ENCODE data around the gene PCDHGB5.
"Not testable (repeated sequence)": the region's sequence is repeated elsewhere in the genome, so short reads cannot be mapped to it uniquely, and the experiment has no call there.

The PCDHGB5 gene

GRCh38 chr5:141430332-141431113 lies 32.8 kb downstream of the PCDHGB5 start, which contains the start of gene PCDHGA12:
Gene PCDHGA12, plus strand, starts transcription at chr5:141430507. Its CDS starts 253 bp downstream, at chr5:141430760.
- Histone ChIP-seq H3K27ac (replicated peaks) (no peak within 1 kb of the TSS), H3K27me3 (ENCODE audit: insufficient read depth, poor library complexity, severe bottlenecking) (no peaks in the 10 kb centered on the region), H3K4me3 (replicated peaks; ENCODE audit: insufficient read depth, low read length) (no peak within 1 kb of the TSS)
- TF ChIP-seq CTCF (IDR thresholded peaks at IDR 0.05; ENCODE audit: insufficient read depth, low read length), result no peak
- TF ChIP-seq POLR2AphosphoS5 (IDR thresholded peaks at IDR 0.05; ENCODE audit: low read depth), result no peak
- TF ChIP-seq REST (IDR thresholded peaks at IDR 0.05; ENCODE audit: insufficient replicate concordance, low read depth), result no peak
- no peak for TF ChIP-seq GABPA (IDR thresholded peaks at IDR 0.05; ENCODE audit: low read depth)
- TF ChIP-seq SPI1 (IDR thresholded peaks at IDR 0.05; ENCODE audit: borderline replicate concordance, low read depth), result no peak
- DNase-seq (ENCODE audit: low read depth in 1 of 2, low spot score in 1 of 2), result peak in 1 of 2 experiments; percentile 46

GRCh38 chr5:141431286-141431685 lies 33.5 kb downstream of the PCDHGB5 start:
- H3K4me3 ChIP-seq (replicated peaks; ENCODE audit: insufficient read depth, low read length), result no peak overlapping the region
- TF ChIP-seq CTCF (IDR thresholded peaks at IDR 0.05; ENCODE audit: insufficient read depth, low read length) (no peak), REST (IDR thresholded peaks at IDR 0.05; ENCODE audit: insufficient replicate concordance, low read depth) (no peak), GABPA (IDR thresholded peaks at IDR 0.05; ENCODE audit: low read depth) (no peak), POLR2AphosphoS5 (IDR thresholded peaks at IDR 0.05; ENCODE audit: low read depth) (no peak)
- no peaks in the 10 kb centered on the region for H3K27me3 ChIP-seq (ENCODE audit: insufficient read depth, poor library complexity, severe bottlenecking)
- no peak overlapping the region for H3K27ac ChIP-seq (replicated peaks)
- DNase-seq (ENCODE audit: low read depth in 1 of 2, low spot score in 1 of 2), result no peak

- not testable (repeated sequence) for DNase-seq (ENCODE audit: low read depth in 1 of 2, low spot score in 1 of 2); H3K4me3 ChIP-seq (replicated peaks; ENCODE audit: insufficient read depth, low read length); H3K27me3 ChIP-seq (ENCODE audit: insufficient read depth, poor library complexity, severe bottlenecking); H3K27ac ChIP-seq (replicated peaks)
Measured at GRCh38 chr5:141432308-141432707, 34.6 kb downstream of the PCDHGB5 start.

GRCh38 chr5:141432726-141433125 lies 35.0 kb downstream of the PCDHGB5 start:
- DNase-seq (ENCODE audit: low read depth in 1 of 2, low spot score in 1 of 2); H3K27ac ChIP-seq (replicated peaks); H3K4me3 ChIP-seq (replicated peaks; ENCODE audit: insufficient read depth, low read length); H3K27me3 ChIP-seq (ENCODE audit: insufficient read depth, poor library complexity, severe bottlenecking): not testable (repeated sequence)

- no peak overlapping the region for H3K27ac ChIP-seq (replicated peaks)
Measured at GRCh38 chr5:141434006-141434405, 36.3 kb downstream of the PCDHGB5 start.

More at GRCh38 chr5:141434006-141434405, 36.3 kb downstream of the PCDHGB5 start:
- TF ChIP-seq GABPA (IDR thresholded peaks at IDR 0.05; ENCODE audit: low read depth) (no peak), POLR2AphosphoS5 (IDR thresholded peaks at IDR 0.05; ENCODE audit: low read depth) (no peak), CTCF (IDR thresholded peaks at IDR 0.05; ENCODE audit: insufficient read depth, low read length) (no peak), SPI1 (IDR thresholded peaks at IDR 0.05; ENCODE audit: borderline replicate concordance, low read depth) (no peak), REST (IDR thresholded peaks at IDR 0.05; ENCODE audit: insufficient replicate concordance, low read depth) (no peak)
- Histone ChIP-seq H3K4me3 (replicated peaks; ENCODE audit: insufficient read depth, low read length) (no peak overlapping the region), H3K27me3 (ENCODE audit: insufficient read depth, poor library complexity, severe bottlenecking) (no peaks in the 10 kb centered on the region)
- no peak for DNase-seq (ENCODE audit: low read depth in 1 of 2, low spot score in 1 of 2)
